HepG2 (cell line): ENCODE results near the gene ACTR1B. TPM values are rescaled to one million over a fixed set of nuclear protein-coding genes. Genes with fewer than 3 reads are reported as not detected.
A peak's percentile ranks its signal among the peaks of the same experiment; 100 is the strongest.

Experiments used
- GRHL1 ChIP-seq: sonication (generic); formaldehyde crosslinking; conservative IDR thresholded peaks from 2 replicates; pipeline ENCODE4 v1.8.0; 2022; ENCODE audit warnings: missing genetic modification reagents
- GTF3A ChIP-seq: sonication (generic); formaldehyde crosslinking; conservative IDR thresholded peaks from 2 replicates; pipeline ENCODE4 v1.4.0; 2020; ENCODE audit warnings: mild to moderate bottlenecking, missing genetic modification reagents
- JUN ChIP-seq: sonication (generic); formaldehyde crosslinking; IDR thresholded peaks from 2 replicates; pipeline ENCODE4 v1.4.0; 2020; ENCODE audit warnings: mild to moderate bottlenecking, missing genetic modification reagents
- LRRFIP1 ChIP-seq: sonication (generic); formaldehyde crosslinking; conservative IDR thresholded peaks from 2 replicates; pipeline ENCODE4 v1.4.0; 2020; ENCODE audit warnings: missing genetic modification reagents
- RAD21 ChIP-seq: fragments of 450-650 bp; formaldehyde crosslinking; IDR thresholded peaks from 2 replicates; pipeline ENCODE4 v1.5.0; 2020; ENCODE audit warnings: mild to moderate bottlenecking
- RFX3 ChIP-seq: IDR thresholded peaks from 2 replicates; pipeline ENCODE4 v1.6.1; 2016; ENCODE audit warnings: missing biosample characterization, missing genetic modification reagents
- THAP7 ChIP-seq: sonication (generic); formaldehyde crosslinking; IDR thresholded peaks from 2 replicates; pipeline ENCODE4 v1.8.1; 2023; ENCODE audit warnings: mild to moderate bottlenecking, missing genetic modification reagents
- YY1 ChIP-seq: IDR thresholded peaks from 2 replicates; pipeline ENCODE4 v1.6.1; 2011; ENCODE audit warnings: low read length, low read depth, moderate library complexity, mild to moderate bottlenecking; ENCODE audit not compliant: insufficient read depth, insufficient replicate concordance
- ZNF34 ChIP-seq: sonication (generic); formaldehyde crosslinking; IDR thresholded peaks from 2 replicates; pipeline ENCODE4 v1.4.0; 2020; ENCODE audit warnings: mild to moderate bottlenecking, missing genetic modification reagents, borderline replicate concordance
- ZNF720 ChIP-seq: sonication (generic); formaldehyde crosslinking; IDR thresholded peaks from 2 replicates; pipeline ENCODE4 v1.4.0; 2020; ENCODE audit warnings: missing genetic modification reagents
- polyA plus RNA-seq, 8 experiments: library from polyadenylated mRNA; depleted of rRNA in 3 of 8; stranded (reverse) in 7 of 8; unstranded in 1 of 8; fragments of >200 nt; fragmentation: Illumina TruSeq in 4 of 8; extraction: Trizol in 4 of 8; gene quantifications; 2 replicates each; pipeline versions ENCODE4 v1.2.1 to v1.2.3, GENCODE V29; 2011 to 2016; ENCODE audit warnings: low read depth in 4 of 8, missing spikeins in 1 of 8, mixed read lengths in 1 of 8; ENCODE audit not compliant: insufficient read depth in 1 of 8
- total RNA-seq, 5 experiments: library from RNA; depleted of rRNA; stranded (reverse); fragments of >200 nt; fragmentation: Illumina TruSeq; extraction: Trizol; gene quantifications; 2 replicates each; pipeline ENCODE4 v1.2.3, GENCODE V29; 2016; ENCODE audit warnings: low read depth in 1 of 5
- TF ChIP-seq, protein P1 (sequence below): sonication (generic); formaldehyde crosslinking; IDR thresholded peaks from 2 replicates; pipeline ENCODE4 v1.9.0; 2021; ENCODE audit warnings: missing genetic modification reagents, borderline replicate concordance
- TF ChIP-seq, protein P2 (sequence below): sonication (generic); formaldehyde crosslinking; IDR thresholded peaks from 2 replicates; pipeline ENCODE4 v1.4.0; 2020; ENCODE audit warnings: mild to moderate bottlenecking, missing genetic modification reagents

Gene ACTR1B
- total and polyA plus RNA-seq, 2 of the 13 experiments (the other 11 are each of a cell fraction or from before 2014, with no cell fraction given) = 61.7 to 76.7 TPM

DNA sequence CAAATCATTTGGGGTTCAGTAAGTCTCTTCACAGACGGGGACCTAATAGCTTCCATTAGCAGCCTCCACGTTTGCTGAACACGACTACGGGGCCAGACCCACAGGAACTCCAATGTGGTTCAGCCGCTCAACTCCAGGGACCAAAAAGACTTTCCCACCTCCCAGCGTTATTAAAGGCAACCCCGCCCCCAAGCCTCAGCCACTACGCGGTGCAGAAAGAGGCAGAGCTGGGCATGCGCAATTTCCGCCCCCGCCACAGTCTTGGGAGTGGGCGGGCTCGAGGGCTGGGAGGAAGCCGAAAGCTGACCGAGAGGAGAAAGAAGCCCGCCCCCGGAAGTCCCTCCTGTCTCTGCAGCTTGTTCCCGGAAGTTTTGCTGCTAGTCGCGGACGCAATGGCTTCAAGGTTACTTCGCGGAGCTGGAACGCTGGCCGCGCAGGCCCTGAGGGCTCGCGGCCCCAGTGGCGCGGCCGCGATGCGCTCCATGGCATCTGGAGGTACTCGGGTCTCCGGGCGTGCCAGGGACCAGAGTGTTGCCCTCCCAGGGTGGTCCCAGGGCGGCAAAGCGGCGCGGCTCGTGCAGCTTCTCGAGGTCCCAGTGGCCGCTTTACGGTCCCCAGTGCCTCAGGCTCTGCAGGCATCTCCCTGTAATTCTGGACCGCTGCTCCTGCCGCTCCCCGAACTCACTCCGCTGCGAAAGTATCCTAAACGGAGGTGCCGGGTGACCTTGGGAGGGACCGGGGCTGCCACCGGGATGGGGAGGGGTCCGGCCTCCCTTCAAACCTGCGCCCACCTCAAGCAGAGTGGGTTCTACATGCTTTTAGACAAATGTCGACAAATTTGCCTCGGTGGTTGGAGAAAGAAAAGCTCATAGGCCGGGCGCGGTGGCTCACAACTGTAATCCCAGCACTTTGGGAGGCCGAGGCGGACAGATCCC, 17.9 kb downstream of the ACTR1B start, which contains the start of gene COX5B (continued):
- TF ChIP-seq THAP7 (CRISPR knock-in tag) = peak; percentile 90; the same call in 1 of the 2 replicates
- TF ChIP-seq GTF3A = 0 out of 2 replicates have a peak, but pooled peaks have one; percentile 87
- peak; percentile 82 for TF ChIP-seq YY1
- no peak; the same call in 1 of the 2 replicates for TF ChIP-seq RAD21 (CRISPR knock-in tag)
- no peak for TF ChIP-seq ZNF720 (CRISPR knock-in tag)
- no peak for TF ChIP-seq RFX3 (CRISPR knock-in tag)
- 0 out of 2 replicates have a peak, but pooled peaks have one; percentile 0 for TF ChIP-seq JUN (CRISPR knock-in tag)
- no peak for TF ChIP-seq ZNF34 (CRISPR knock-in tag)
- TF ChIP-seq, protein P1, sequence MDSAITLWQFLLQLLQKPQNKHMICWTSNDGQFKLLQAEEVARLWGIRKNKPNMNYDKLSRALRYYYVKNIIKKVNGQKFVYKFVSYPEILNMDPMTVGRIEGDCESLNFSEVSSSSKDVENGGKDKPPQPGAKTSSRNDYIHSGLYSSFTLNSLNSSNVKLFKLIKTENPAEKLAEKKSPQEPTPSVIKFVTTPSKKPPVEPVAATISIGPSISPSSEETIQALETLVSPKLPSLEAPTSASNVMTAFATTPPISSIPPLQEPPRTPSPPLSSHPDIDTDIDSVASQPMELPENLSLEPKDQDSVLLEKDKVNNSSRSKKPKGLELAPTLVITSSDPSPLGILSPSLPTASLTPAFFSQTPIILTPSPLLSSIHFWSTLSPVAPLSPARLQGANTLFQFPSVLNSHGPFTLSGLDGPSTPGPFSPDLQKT = 0 out of 2 replicates have a peak, but pooled peaks have one; percentile 30
- no peak for TF ChIP-seq LRRFIP1 (CRISPR knock-in tag)
- TF ChIP-seq, protein P2, sequence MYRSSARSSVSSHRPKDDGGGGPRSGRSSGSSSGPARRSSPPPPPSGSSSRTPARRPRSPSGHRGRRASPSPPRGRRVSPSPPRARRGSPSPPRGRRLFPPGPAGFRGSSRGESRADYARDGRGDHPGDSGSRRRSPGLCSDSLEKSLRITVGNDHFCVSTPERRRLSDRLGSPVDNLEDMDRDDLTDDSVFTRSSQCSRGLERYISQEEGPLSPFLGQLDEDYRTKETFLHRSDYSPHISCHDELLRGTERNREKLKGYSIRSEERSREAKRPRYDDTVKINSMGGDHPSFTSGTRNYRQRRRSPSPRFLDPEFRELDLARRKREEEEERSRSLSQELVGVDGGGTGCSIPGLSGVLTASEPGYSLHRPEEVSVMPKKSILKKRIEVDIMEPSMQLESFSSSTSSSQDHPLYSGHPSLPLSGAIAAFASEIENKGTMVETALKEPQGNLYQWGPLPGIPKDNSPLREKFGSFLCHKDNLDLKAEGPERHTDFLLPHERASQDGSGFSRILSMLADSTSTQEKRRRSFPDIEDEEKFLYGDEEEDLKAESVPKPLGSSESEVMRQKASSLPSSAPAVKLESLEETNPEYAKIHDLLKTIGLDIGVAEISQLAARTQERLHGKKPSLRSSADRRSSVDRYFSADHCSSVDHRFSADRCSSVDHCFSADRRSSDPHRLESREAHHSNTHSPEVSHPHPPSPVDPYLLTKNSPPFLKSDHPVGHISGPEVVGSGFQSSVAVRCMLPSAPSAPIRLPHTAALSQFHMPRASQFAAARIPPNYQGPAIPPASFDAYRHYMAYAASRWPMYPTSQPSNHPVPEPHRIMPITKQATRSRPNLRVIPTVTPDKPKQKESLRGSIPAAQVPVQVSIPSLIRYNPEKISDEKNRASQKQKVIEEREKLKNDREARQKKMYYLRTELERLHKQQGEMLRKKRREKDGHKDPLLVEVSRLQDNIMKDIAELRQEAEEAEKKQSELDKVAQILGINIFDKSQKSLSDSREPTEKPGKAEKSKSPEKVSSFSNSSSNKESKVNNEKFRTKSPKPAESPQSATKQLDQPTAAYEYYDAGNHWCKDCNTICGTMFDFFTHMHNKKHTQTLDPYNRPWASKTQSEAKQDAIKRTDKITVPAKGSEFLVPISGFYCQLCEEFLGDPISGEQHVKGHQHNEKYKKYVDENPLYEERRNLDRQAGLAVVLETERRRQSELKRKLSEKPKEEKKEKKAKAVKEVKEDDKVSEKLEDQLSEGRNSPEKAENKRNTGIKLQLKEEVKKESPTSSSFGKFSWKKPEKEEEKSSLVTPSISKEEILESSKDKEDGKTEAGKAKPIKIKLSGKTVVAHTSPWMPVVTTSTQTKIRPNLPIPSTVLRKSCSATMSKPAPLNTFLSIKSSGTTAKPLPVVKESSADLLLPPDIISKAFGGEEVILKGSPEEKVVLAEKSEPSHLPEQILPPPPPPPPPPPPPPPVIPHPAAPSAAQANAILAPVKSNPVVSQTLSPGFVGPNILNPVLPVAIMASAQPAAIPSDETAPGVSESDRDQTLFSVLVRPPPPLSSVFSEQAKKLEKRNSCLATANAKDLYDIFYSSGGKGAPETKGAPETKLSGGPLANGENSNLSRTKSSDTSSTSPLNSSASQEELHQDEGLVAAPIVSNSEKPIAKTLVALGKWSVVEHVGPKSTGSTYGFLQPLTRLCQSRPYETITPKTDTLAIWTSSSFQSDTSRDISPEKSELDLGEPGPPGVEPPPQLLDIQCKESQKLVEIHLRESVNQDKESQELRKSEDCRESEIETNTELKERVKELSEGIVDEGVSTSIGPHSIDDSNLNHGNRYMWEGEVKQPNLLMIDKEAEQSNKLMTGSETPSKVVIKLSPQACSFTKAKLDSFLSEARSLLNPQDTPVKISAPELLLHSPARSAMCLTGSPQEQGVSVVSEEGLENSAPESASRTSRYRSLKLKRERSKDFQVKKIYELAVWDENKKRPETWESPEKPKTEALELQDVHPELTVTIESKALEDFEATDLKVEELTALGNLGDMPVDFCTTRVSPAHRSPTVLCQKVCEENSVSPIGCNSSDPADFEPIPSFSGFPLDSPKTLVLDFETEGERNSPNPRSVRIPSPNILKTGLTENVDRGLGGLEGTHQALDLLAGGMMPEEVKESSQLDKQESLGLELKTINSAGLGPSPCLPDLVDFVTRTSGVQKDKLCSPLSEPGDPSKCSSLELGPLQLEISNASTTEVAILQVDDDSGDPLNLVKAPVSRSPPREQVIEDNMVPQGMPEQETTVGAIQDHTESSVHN (CRISPR knock-in tag) = no peak
- TF ChIP-seq GRHL1 (CRISPR knock-in tag) = no peak
